GM03348 (cell line): ENCODE measurements around the gene POFUT2.
A peak's percentile ranks its signal among the peaks of the same experiment; 100 is the strongest.

Experiments
- DNase-seq: peaks from one replicate; pipeline ENCODE4 v3.0.0; 2012; ENCODE audit warnings: low spot score

Gene POFUT2

DNA sequence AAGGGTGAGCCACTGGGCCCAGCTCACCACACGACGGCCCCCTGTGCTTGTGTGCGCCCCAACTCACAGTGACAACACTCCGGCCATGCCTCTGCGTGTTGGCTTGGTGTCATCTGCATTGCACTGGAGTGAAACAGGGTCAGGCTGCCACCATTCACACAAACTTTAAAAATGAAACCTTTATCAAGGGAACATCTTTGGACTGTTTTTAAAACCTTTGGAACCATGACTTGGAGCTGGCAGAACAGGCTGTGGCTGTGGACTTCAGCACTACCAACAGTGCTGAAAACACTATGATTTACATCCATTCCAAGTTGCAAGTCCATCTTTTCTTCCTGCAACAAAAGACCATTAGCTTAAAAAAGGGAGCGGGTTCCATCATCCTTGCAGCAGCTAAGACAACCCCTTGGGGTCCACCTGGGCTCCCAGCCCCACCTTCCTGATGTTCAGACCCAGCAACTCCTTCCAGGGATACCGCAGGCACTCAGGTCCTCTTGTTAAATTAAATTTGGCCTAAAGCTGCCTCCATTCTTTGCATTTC, 25.6 kb downstream of the POFUT2 start:
- DNase-seq, result no peak

GRCh38 chr21:45261093-45261492, 26.6 kb downstream of the POFUT2 start:
- DNase-seq, result no peak

- DNase-seq, result no peak
Measured at GRCh38 chr21:45260191-45260825, 27.4 kb downstream of the POFUT2 start.

DNA sequence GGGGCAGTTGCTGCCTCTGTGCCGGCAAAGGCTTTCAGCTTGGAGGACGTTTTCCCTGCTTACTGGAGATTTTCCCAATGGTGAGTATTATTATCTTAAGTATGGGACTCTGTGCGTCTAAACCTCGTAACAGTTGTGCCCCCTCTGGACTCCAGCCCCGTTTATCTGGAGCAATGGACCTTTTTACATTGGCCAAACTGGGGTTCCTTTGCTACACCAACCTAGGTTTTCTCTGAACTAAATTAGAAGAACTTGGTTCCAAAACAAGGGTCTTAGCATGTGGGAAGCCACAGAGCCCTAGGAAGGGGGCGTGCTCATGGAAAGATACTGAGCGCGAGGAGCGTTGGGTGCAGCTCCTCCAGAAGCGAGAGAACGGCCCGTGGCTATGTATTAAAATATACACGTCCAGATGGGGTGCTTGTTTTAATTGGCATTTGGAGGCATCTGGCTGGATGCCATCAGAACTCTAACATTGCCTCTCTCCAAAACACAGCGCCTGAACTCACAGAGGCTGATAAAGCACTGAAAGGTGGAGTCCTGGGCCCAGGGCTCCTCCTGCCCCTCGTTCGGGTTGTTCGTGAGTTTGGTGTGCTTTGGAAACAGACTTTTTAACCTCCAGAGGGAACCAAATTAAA, 28.4 kb downstream of the POFUT2 start:
- no peak for DNase-seq

DNA sequence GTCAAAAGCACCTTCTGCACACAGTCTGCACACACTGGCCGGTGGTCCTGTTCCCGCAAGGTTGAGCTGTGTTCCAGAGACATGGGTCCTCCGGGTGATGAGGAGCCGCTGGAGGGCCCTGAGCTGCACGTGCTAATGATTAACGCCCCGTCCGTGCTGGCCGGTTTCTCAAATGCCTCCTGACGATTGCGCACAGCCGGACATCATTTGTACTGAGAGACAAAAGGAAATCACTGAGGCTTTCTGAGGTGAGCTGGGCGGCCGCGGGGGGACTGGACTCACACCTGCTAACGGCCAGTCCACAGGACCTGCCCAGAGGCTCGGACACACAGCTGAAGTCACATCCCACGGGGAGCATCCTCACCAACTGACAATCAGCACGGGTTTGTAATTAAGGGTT, 29.2 kb downstream of the POFUT2 start:
- no peak for DNase-seq

DNA sequence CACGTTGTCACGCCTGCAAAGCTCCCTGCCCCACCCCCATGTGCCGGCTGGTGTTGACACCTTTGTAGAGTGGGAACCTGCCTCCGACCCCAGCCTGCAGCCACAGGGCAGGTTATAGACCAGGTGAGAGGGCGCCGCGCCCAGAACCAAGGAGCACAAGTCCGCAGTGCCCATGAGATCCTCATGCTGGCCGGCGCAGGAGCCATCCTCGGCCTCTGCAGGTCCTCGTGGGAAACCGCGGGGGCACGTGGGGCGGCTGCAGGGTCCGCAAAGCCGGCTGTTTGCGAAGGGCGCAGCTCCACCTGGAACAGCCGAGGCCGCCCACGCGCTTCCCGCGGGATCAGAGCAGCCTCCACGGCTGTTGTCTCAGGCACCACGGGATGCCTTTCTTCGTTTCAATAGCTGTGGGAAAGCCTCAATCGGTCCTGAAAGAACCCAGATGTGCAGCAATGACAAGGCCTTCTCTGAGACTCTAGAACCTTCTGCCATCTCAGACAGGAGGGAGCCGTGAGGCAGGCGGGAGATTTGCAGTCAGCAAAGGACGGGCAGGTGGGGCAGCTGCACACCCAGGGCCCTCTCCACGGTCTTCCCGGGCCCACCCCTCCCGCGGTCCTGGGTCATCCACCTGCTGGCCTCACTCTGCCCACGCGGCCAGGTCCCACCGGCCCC, 29.9 kb downstream of the POFUT2 start:
- DNase-seq, result no peak

DNA sequence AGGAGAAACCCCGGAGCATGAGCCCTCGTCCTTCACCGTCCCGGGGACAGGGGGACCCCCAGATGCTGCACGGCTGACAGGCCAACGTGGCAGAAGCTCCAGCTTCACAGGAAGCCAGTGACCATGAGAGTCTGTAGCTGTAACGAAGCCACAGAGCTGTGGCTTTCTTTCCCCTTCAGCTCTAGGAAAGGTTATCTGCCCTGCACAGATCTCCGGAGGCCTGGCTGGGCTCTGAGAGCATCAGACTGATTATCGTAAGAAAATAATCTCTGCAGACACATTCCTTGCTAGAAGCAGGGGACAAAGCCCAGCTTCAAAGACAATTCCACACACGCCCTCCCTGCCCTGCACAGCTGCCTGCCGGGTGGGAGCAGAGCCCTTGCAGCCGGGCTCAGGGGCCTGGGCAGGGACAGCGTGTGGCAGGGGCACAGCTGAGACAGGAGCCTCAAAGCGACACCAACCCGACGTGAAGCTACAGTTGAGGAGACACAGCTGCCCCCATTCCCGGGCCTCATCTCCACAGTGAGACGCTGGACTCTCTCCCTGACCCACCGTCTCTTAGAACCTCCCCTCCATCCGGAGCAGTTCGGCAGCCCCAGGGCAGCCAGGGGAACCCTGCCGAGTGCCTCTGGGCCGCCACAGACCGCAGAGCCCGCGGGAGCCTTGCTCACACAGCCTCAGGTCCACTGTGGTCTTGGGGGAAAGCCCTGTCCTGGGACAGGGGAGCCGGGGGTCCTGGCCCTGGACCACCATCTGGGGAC, 30.6 kb downstream of the POFUT2 start:
- DNase-seq, result no peak

DNA sequence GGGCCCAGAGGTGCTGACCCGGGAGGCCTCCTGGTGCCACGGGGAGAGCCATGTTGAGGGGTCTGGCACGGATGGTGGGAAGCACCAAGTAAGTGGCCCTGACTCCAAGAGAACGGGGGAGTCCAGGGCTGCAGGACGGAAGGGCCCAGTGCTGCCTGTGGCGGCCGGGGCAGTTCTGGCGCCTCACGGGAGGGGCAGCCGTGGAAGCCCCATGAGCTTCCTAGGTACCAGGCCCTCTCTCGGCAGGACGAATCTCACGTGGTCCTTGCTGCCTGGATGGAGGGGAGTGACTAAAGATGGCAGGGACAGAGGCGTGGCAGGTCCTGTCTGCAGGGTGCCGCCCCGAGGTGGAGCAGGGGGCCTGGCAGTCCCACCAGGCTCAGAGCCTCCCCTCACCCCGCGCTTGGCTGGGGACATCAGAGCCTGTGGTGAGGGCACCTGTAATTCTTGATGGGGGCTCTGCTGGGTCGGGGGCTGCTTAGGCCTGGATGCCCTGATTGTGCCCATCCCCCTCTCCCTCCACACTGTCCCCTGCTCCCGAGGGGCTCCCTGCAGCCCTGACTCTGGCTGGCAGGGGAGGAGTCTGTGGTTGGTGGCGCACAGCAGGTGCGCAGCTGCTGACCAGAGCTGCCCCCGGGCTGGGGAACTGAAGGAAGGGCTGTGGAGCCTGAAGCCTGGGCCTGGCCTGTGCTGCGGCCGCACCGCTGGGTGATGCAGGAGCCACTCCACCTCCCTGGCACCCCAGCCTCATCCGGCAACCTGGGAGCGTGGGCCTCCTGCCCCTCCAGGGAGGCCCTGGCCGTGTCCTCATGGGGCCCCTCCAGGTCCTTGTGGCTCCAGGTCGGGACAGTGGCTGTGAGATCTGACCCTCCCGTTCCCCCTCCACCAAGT, 31.4 kb downstream of the POFUT2 start:
- no peak for DNase-seq

DNA sequence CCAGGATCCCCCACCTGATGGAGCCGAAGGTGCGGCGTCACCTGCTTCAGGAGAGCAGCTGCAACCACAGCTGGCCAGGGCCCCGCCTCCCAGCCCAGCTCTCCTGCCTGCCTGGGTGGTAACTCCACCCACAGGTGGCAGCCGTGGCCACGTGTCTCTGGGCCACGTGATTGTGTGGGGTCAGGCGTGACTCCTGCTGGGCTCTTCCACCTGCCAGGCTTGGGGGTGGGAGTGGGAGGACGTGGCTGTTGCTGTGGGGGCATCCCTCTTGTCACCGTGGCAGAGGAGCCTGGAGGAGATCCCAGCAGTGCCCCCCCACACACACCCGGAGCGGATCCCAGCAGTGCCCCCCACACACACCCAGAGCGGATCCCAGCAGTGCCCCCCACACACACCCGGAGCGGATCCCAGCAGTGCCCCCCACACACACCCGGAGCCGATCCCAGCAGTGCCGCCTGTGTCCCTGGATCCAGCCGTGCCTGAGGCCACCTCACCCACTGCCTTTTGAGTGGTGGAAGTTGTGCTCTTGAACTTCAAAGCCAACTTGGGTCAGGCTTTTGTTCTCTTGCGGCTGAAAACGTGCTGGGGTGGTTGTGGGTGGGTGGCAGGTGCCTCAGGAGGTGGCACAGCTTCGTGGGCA, 32.2 kb downstream of the POFUT2 start:
- DNase-seq, result no peak

GRCh38 chr21:45254460-45254930, 33.2 kb downstream of the POFUT2 start:
- DNase-seq, result no peak

DNA sequence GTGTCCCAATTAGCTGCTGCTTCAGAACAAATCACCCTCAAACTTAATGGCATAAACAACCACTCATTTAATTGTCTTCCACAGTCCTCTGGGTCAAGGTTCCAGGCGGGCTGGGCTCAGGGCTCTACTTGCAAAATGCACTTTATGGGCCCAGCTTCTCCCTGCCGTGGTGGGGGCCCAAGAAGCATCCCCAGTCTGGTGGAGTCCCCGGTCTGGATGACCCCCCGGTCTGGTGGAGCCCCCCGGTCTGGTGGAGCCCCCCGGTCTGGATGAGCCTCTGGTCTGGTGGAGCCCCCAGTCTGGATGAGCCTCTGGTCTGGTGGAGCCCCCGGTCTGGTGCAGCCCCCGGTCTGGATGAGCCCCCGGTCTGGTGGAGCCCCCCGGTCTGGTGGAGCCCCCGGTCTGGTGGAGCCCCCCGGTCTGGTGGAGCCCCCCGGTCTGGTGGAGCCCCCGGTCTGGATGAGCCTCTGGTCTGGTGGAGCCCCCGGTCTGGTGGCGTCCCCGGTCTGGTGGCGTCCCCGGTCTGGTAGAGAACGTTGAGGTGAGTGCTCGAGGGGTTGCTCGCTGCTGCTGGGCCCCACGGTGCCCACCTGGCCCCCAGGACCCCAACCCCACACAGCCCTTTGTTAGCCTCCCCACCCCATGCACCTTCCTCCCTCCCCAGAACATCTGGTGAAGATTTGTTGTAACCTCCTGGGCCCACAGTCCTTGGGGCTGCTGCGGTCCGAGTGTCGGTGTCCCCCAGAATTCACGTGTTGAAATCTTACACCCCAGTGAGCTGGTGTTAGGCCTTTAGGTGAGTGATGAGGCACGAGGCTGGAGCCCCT, 33.8 kb downstream of the POFUT2 start:
- DNase-seq, result no peak

GRCh38 chr21:45253180-45253579, 34.5 kb downstream of the POFUT2 start:
- DNase-seq, result peak; percentile 37

- no peak for DNase-seq
Measured at GRCh38 chr21:45252448-45252925, 35.2 kb downstream of the POFUT2 start.

GRCh38 chr21:45251635-45252447, 35.9 kb downstream of the POFUT2 start:
- no peak for DNase-seq

DNA sequence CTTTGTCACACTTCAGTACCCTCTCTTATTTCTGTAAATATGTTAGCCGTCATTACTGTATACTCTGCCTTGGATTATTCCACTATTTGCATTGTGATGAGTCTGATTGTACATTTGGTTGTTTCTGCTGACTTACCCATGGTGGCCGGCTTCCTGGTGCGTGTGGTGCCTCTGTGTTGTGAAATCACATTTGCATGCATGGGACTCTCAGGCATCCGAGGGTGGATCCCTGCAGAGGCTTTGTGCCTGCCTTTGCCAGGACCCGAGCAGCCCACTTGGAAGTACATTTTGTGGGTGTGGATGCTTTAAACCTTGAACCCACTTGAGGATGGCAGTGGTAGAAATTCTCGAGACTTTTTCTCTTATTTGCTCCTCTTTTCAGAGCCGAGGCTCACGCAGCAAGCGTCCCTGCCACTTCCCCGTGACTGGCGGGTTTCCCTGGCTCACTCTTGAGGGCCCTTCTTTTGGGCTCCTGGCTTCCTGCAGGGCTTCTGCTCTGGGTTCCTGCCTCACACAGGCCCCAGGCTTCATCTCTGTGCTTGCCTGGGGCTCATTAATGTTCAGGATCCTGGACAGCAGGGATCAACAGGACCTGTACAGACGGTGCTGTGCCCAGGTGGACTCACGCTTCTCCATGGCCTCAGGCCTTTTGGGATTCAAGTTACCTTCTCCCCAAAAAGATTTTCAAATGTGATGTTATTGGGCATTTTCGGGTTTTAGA, 36.6 kb downstream of the POFUT2 start:
- DNase-seq, result no peak

GRCh38 chr21:45250272-45250671, 37.4 kb downstream of the POFUT2 start:
- DNase-seq, result no peak

DNA sequence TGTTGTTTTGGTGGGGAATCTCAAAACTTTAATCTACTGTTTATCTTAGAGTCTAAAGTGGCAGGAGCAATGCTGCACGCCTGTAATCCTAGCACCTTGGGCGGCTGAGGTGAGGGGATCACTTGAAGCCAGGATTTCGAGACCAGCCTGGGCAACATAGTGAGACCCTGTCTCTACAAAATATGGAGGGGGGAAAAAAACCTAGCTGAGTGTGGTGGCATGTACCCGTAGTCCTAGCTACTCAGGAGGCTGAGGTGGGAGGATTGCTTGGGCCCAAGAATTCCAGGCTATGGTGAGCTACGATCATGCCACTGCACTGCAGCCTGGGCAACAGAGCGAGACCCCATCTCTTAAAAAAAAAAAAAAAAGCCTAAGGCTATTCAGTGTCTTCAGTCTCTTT, 38.1 kb downstream of the POFUT2 start:
- no peak for DNase-seq

- peak; percentile 65 for DNase-seq
Measured at GRCh38 chr21:45248893-45249381, 38.8 kb downstream of the POFUT2 start.
